Measurements from ENCODE around the gene ZC3H13. TPM values are rescaled to one million over a fixed set of nuclear protein-coding genes. Genes with fewer than 3 reads are reported as not detected.

ZC3H13 gene
- total RNA-seq, 4 donors from 2014 or later = 31.6 to 49.7 (median 38.0) TPM

- Histone ChIP-seq H3K27me3 (no peaks in the 10 kb centered on the region), H3K36me3 (peaks cover 11 to 87% of the 10 kb centered on the region in 2 donors), H3K4me1 (no peaks in the 10 kb centered on the region), H3K9me3 (no peaks in the 10 kb centered on the region), H3K4me3 (no peak overlapping the region), H3K27ac (no peak overlapping the region)
- no peak for TF ChIP-seq EP300 (IDR thresholded peaks at IDR 0.05)
- no peak for TF ChIP-seq POLR2A (IDR thresholded peaks at IDR 0.05)
- no peak for TF ChIP-seq CTCF (IDR thresholded peaks at IDR 0.05)
- TF ChIP-seq POLR2AphosphoS5 (IDR thresholded peaks at IDR 0.05) = no peak
- 90 to 91% methylated on average over 2 to 3 of the region's 3 CpGs for WGBS, 2 donors (ENCODE audit: low coverage in 1 of 2)
- no peak for ATAC-seq
Observed at GRCh38 chr13:45966715-45967114, 85.8 kb downstream of the ZC3H13 start.

GRCh38 chr13:45961468-45961867, 91.1 kb downstream of the ZC3H13 start:
- H3K9me3 ChIP-seq = no peaks in the 10 kb centered on the region
- no peak for ATAC-seq
- H3K27me3 ChIP-seq = no peaks in the 10 kb centered on the region
- peaks cover 0 to 73% of the 10 kb centered on the region in 2 donors for H3K36me3 ChIP-seq
- H3K27ac ChIP-seq = no peak overlapping the region
- 60 to 90% methylated on average over 1 of the region's 1 CpG for WGBS, 2 donors (ENCODE audit: low coverage in 1 of 2)
- H3K4me1 ChIP-seq = no peaks in the 10 kb centered on the region
- no peak overlapping the region for H3K4me3 ChIP-seq
- TF ChIP-seq EP300 (IDR thresholded peaks at IDR 0.05) (no peak), POLR2AphosphoS5 (IDR thresholded peaks at IDR 0.05) (no peak), CTCF (IDR thresholded peaks at IDR 0.05) (no peak), POLR2A (IDR thresholded peaks at IDR 0.05) (no peak)

DNA sequence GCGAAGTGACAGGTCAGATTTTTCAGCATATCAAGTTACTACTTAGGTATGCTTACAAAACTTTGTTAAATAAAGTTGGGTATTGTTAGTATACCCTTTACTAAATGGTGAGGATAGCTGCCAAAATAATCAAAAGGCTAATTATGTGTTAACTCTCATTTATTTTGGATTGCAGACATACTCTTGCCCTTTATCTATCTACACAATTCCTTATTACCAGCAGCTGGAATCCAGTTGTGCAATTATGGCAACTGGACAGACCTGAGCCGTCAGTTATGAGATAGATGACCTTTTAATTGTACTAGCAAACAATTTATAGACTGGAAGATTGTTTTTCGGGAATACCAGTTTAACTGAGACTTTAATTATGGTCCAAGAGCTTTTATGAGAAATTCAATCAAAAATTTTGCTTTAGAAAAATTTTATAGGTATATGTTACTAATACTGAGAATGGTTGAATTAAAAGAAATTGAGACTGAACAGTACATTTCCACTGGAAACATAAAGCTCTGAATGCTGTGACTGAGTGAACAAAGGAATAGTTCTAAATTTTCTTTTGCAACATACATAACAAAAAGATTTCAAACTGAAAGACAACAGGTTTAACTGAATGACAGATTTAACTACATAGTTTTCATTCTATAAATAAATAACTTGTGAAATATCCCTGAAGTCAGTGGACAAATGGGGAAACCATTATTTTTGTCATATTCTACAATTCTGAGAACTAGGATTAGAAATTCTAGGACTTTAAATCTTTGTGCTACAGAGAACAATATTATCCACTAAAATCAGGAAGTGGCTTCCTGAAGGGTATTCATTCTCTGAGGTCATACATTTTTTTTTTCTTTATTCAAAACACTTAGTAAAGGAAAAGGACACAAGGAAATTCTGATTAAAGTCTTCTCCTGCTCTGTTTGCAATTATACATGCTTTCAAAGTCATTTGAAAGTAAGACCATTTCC, 97.4 kb downstream of the ZC3H13 start:
- peaks cover 0 to 46% of the 10 kb centered on the region in 2 donors for H3K36me3 ChIP-seq
- no peak for TF ChIP-seq POLR2A (IDR thresholded peaks at IDR 0.05)
- TF ChIP-seq POLR2AphosphoS5 (IDR thresholded peaks at IDR 0.05) = no peak
- no peak for TF ChIP-seq EP300 (IDR thresholded peaks at IDR 0.05)
- no peak for TF ChIP-seq CTCF (IDR thresholded peaks at IDR 0.05)
- no peak overlapping the region for H3K4me3 ChIP-seq
- no peaks in the 10 kb centered on the region for H3K9me3 ChIP-seq
- no peaks in the 10 kb centered on the region for H3K4me1 ChIP-seq
- no peak for ATAC-seq
- H3K27ac ChIP-seq = no peak overlapping the region
- 78 to 80% methylated on average over 3 of the region's 3 CpGs for WGBS, 2 donors (ENCODE audit: low coverage in 1 of 2)
- no peaks in the 10 kb centered on the region for H3K27me3 ChIP-seq

DNA sequence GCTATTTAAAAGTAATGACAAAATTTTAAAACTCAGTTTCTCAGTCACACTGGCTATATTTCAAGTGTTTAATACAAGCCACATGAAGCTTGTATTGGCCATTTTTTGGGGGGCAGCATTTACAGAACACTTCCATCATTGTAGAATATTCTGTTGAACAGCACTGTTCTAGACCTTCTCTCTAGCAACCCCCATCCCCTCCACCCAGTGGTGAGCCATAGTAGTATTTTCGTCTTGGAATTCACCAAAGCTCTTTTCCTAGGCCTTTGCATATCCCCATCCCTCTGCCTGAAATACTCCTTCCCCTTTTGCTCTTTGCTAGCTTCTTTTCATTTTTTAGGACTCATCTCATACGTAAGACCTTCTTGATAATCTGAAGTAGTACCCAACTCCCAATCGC, 99.5 kb downstream of the ZC3H13 start:
- no peaks in the 10 kb centered on the region for H3K9me3 ChIP-seq
- no peaks in the 10 kb centered on the region for H3K4me1 ChIP-seq
- no peaks in the 10 kb centered on the region for H3K27me3 ChIP-seq
- peaks cover 0 to 32% of the 10 kb centered on the region in 2 donors for H3K36me3 ChIP-seq
- TF ChIP-seq POLR2AphosphoS5 (IDR thresholded peaks at IDR 0.05) (no peak), EP300 (IDR thresholded peaks at IDR 0.05) (no peak), POLR2A (IDR thresholded peaks at IDR 0.05) (no peak), CTCF (IDR thresholded peaks at IDR 0.05) (no peak)
- WGBS, 2 donors (ENCODE audit: low coverage in 1 of 2) = 88 to 100% methylated on average over 3 of the region's 3 CpGs
- H3K27ac ChIP-seq = no peak overlapping the region
- no peak overlapping the region for H3K4me3 ChIP-seq
- no peak for ATAC-seq

- Histone ChIP-seq H3K27ac (no peak overlapping the region), H3K27me3 (no peaks in the 10 kb centered on the region), H3K36me3 (peaks cover 0 to 18% of the 10 kb centered on the region in 2 donors), H3K4me3 (no peak overlapping the region), H3K4me1 (no peaks in the 10 kb centered on the region), H3K9me3 (no peaks in the 10 kb centered on the region)
- TF ChIP-seq CTCF (IDR thresholded peaks at IDR 0.05) (no peak), POLR2A (IDR thresholded peaks at IDR 0.05) (no peak), EP300 (IDR thresholded peaks at IDR 0.05) (no peak), POLR2AphosphoS5 (IDR thresholded peaks at IDR 0.05) (no peak)
- 85 to 100% methylated on average over 2 to 3 of the region's 3 CpGs for WGBS, 2 donors (ENCODE audit: low coverage in 1 of 2)
- no peak for ATAC-seq
Observed at GRCh38 chr13:45951724-45952123, 100.8 kb downstream of the ZC3H13 start.

Data from gastroesophageal sphincter (tissue), 4 donors.